HepG2 (cell line): ENCODE results near the gene CNBD2. TPM values are rescaled to one million over a fixed set of nuclear protein-coding genes. Genes with fewer than 3 reads are reported as not detected.

ENCODE experiments used
- ATAC-seq: fragments of 200-7000 bp; cut with Tn5 transposase; 3 replicates; pipeline ENCODE4 v1.9.1; 2020; ENCODE audit warnings: mild to moderate bottlenecking, moderate library complexity
- BruUV-seq: library from RNA; stranded (reverse); fragments of 400-500 nt; replicated peaks from 2 replicates; lab custom pipeline; 2021; lab: Mats Ljungman, UMichigan
- CTCF ChIA-PET: fragments of 300-600 bp; formaldehyde crosslinking; extraction: SDS; loops from one replicate; lab custom pipeline; 2021; ENCODE audit warnings: low total read pairs, inconsistent platforms, low intra/inter-chr PET ratio; lab: Yijun Ruan, JAX
- POLR2A ChIA-PET: fragments of 350-600 bp; sonication (Branson Sonifier 250); formaldehyde crosslinking; loops from one replicate; lab custom pipeline; 2020; ENCODE audit warnings: antibody characterized with exemption, inconsistent platforms; lab: Yijun Ruan, JAX
- DNase-seq: peaks from one replicate; pipeline ENCODE4 v3.0.0-alpha.2; 2015; ENCODE audit warnings: low spot score
- FAIRE-seq: peaks from 3 replicates; lab custom pipeline; 2011; peaks lifted over from hg19 to GRCh38; lab: Jason Lieb, UNC
- H2AFZ ChIP-seq: one replicate; pipeline ENCODE4 v1.6.1; 2011; ENCODE audit warnings: low read length, inconsistent platforms
- H3K27ac ChIP-seq: fragments of 300-600 bp; 3 replicates; pipeline ENCODE4 v1.8.0; 2011; ENCODE audit warnings: mixed run types, mild to moderate bottlenecking, mixed read lengths, low read length, inconsistent platforms; ENCODE audit not compliant: insufficient read depth; ENCODE audit errors: extremely low read length
- H3K27me3 ChIP-seq, 2 experiments: fragments of 200-600 bp in 1 of 2; 2 replicates in 1 of 2; 3 replicates in 1 of 2; pipeline versions ENCODE4 v1.6.0 to v1.8.0; 2011; ENCODE audit warnings: low read length in 2 of 2, mild to moderate bottlenecking in 2 of 2, moderate library complexity in 2 of 2, inconsistent platforms in 1 of 2; ENCODE audit not compliant: insufficient read depth in 2 of 2, control insufficient read depth in 1 of 2
- H3K36me3 ChIP-seq, 2 experiments: fragments of 200-600 bp in 1 of 2; replicated peaks in 1 of 2; 2 replicates in 1 of 2; 3 replicates in 1 of 2; pipeline versions ENCODE4 v1.5.1 to v1.8.0; 2011; ENCODE audit warnings: low read length in 2 of 2, inconsistent platforms in 1 of 2; ENCODE audit not compliant: insufficient read depth in 2 of 2, control insufficient read depth in 1 of 2
- H3K4me1 ChIP-seq: 2 replicates; pipeline ENCODE4 v1.5.1; 2012; ENCODE audit warnings: low read length, inconsistent platforms; ENCODE audit not compliant: insufficient read depth
- H3K4me2 ChIP-seq: 2 replicates; pipeline ENCODE4 v1.6.0; 2011; ENCODE audit warnings: low read depth, low read length, inconsistent platforms
- H3K4me3 ChIP-seq, 3 experiments: fragments of 200-600 bp in 1 of 3; sonication (generic), shearing (Covaris generic) in 1 of 3; replicated peaks in 1 of 3; 2 replicates each; pipeline ENCODE4 v1.5.1; 2011 to 2016; ENCODE audit warnings: low read length in 3 of 3, inconsistent platforms in 2 of 3, low read depth in 2 of 3, mild to moderate bottlenecking in 2 of 3, control low read depth in 1 of 3, mixed read lengths in 1 of 3; ENCODE audit not compliant: insufficient read depth in 1 of 3
- H3K79me2 ChIP-seq: one replicate; pipeline ENCODE4 v1.6.1; 2011; ENCODE audit warnings: low read length, inconsistent platforms; ENCODE audit not compliant: insufficient read depth
- H3K9ac ChIP-seq: 2 replicates; pipeline ENCODE4 v1.6.0; 2011; ENCODE audit warnings: mild to moderate bottlenecking, low read depth, low read length, inconsistent platforms; ENCODE audit not compliant: insufficient read depth
- H3K9me3 ChIP-seq: 2 replicates; pipeline ENCODE4 v1.5.1; 2012; ENCODE audit warnings: mild to moderate bottlenecking, low read length
- H4K20me1 ChIP-seq: 2 replicates; pipeline ENCODE4 v1.6.0; 2011; ENCODE audit warnings: inconsistent platforms, mild to moderate bottlenecking, low read length, moderate library complexity; ENCODE audit not compliant: insufficient read depth
- BATF2 ChIP-seq: sonication (generic); formaldehyde crosslinking; IDR thresholded peaks from 2 replicates; pipeline ENCODE4 v1.8.0; 2022; ENCODE audit warnings: mild to moderate bottlenecking, missing genetic modification reagents, moderate library complexity
- FOXO1 ChIP-seq: sonication (generic); formaldehyde crosslinking; IDR thresholded peaks from 2 replicates; pipeline ENCODE4 v1.4.0; 2020; ENCODE audit warnings: missing genetic modification reagents
- HBP1 ChIP-seq: IDR thresholded peaks from 2 replicates; pipeline ENCODE4 v1.6.1; 2016; ENCODE audit warnings: low read depth, control low read depth
- JARID2 ChIP-seq: sonication (generic); formaldehyde crosslinking; IDR thresholded peaks from 2 replicates; pipeline ENCODE4 v1.8.1; 2023; ENCODE audit warnings: missing genetic modification reagents, inconsistent platforms; ENCODE audit not compliant: insufficient replicate concordance
- KLF16 ChIP-seq, 2 experiments: sonication (generic) in 1 of 2; formaldehyde crosslinking in 1 of 2; IDR thresholded peaks; 2 replicates each; pipeline versions ENCODE4 v1.6.1 to v1.8.0; 2016 to 2023; ENCODE audit warnings: missing genetic modification reagents in 2 of 2, missing compliant biosample characterization in 1 of 2
- LCORL ChIP-seq, 2 experiments: fragments of 450-650 bp in 1 of 2; sonication (generic) in 1 of 2; formaldehyde crosslinking in 1 of 2; IDR thresholded peaks; 2 replicates each; pipeline versions ENCODE4 v1.5.0 to v1.6.1; 2017 to 2020; ENCODE audit warnings: antibody characterized with exemption in 1 of 2, missing genetic modification reagents in 1 of 2
- SNAPC2 ChIP-seq: sonication (generic); formaldehyde crosslinking; IDR thresholded peaks from 2 replicates; pipeline ENCODE4 v1.8.1; 2022; ENCODE audit warnings: mild to moderate bottlenecking, missing genetic modification reagents
- THAP9 ChIP-seq: sonication (generic); formaldehyde crosslinking; IDR thresholded peaks from 2 replicates; pipeline ENCODE4; 2020; ENCODE audit warnings: missing genetic modification reagents, mild to moderate bottlenecking, borderline replicate concordance
- TMF1 ChIP-seq: sonication (generic); formaldehyde crosslinking; IDR thresholded peaks from 2 replicates; pipeline ENCODE4 v1.8.1; 2022; ENCODE audit warnings: low read depth, missing genetic modification reagents
- ZBTB39 ChIP-seq: sonication (generic); formaldehyde crosslinking; IDR thresholded peaks from 2 replicates; pipeline ENCODE4 v1.5.0; 2020; ENCODE audit warnings: missing genetic modification reagents
- ZFP90 ChIP-seq: sonication (generic); formaldehyde crosslinking; IDR thresholded peaks from 2 replicates; pipeline ENCODE4 v1.8.0; 2022; ENCODE audit warnings: missing genetic modification reagents, mild to moderate bottlenecking, inconsistent platforms, borderline replicate concordance
- ZMYM2 ChIP-seq: sonication (generic); formaldehyde crosslinking; IDR thresholded peaks from 2 replicates; pipeline ENCODE4 v1.8.0; 2022; ENCODE audit warnings: mild to moderate bottlenecking, missing genetic modification reagents
- ZNF138 ChIP-seq: sonication (generic); formaldehyde crosslinking; IDR thresholded peaks from 2 replicates; pipeline ENCODE4 v1.5.0; 2020; ENCODE audit warnings: mild to moderate bottlenecking, low read depth, missing genetic modification reagents
- ZNF256 ChIP-seq: sonication (generic); formaldehyde crosslinking; conservative IDR thresholded peaks from 2 replicates; pipeline ENCODE4 v1.4.0; 2020; ENCODE audit warnings: missing genetic modification reagents
- WGBS: methylation state at CpG from one replicate; pipeline ENCODE4 v1.1.6; 2017; ENCODE audit warnings: low lambda C conversion rate; 5-methylcytosine and 5-hydroxymethylcytosine counted together
- in situ Hi-C: cut with HindIII; loops from 2 replicates; pipeline ENCODE4 v1.10.0; 2017; ENCODE audit warnings: low pct_unique_long_range_greater_than_20kb; ENCODE audit not compliant: extremely low pct_ligation_motif_present
- intact Hi-C: fragments of 100-400 bp; cut with micrococcal nuclease; formaldehyde crosslinking; loops from one replicate; pipeline ENCODE4 v1.10.0; 2022; ENCODE audit not compliant: unreplicated experiment
- polyA plus RNA-seq, 8 experiments: library from polyadenylated mRNA; depleted of rRNA in 3 of 8; stranded (reverse) in 7 of 8; unstranded in 1 of 8; fragments of >200 nt; fragmentation: Illumina TruSeq in 4 of 8; extraction: Trizol in 4 of 8; gene quantifications; 2 replicates each; pipeline versions ENCODE4 v1.2.1 to v1.2.3, GENCODE V29; 2011 to 2016; ENCODE audit warnings: low read depth in 4 of 8, missing spikeins in 1 of 8, mixed read lengths in 1 of 8; ENCODE audit not compliant: insufficient read depth in 1 of 8
- total RNA-seq, 5 experiments: library from RNA; depleted of rRNA; stranded (reverse); fragments of >200 nt; fragmentation: Illumina TruSeq; extraction: Trizol; gene quantifications; 2 replicates each; pipeline ENCODE4 v1.2.3, GENCODE V29; 2016; ENCODE audit warnings: low read depth in 1 of 5

Gene CNBD2
- total and polyA plus RNA-seq, 2 of the 13 experiments (the other 11 are each of a cell fraction or from before 2014, with no cell fraction given), result 12.4 to 22.8 TPM

GRCh38 chr20:35953387-35954199 is 14.8 kb upstream of the CNBD2 start:
- no peak for DNase-seq
- CTCF ChIA-PET, result interaction anchor here (1.0 to 1.5 kb wide), 3 partner anchors 21 to 185 kb away, joined by 5 to 7 read pairs (median 6); no protein-coding TSS in a partner anchor
- no peak overlapping the region for H2AFZ ChIP-seq
- peaks cover 0 to 1% of the 10 kb centered on the region in 2 experiments; a peak in 1 of 5 replicates for H3K36me3 ChIP-seq
- peak overlapping the region; percentile 86 to 99 (median 97) for H3K4me3 ChIP-seq
- peak; percentile 50 for ATAC-seq
- FAIRE-seq, result no peak
- peaks cover 5% of the 10 kb centered on the region; the same call in 1 of the 2 replicates for H4K20me1 ChIP-seq
- peak overlapping the region; percentile 97 for H3K27ac ChIP-seq
- peak overlapping the region; percentile 87 for H3K4me2 ChIP-seq
- WGBS, result 1% methylated on average over 55 of the region's 65 CpGs
- BruUV-seq, result TSS peak; percentile 71
- peaks cover 18% of the 10 kb centered on the region for H3K79me2 ChIP-seq
- POLR2A ChIA-PET, result interaction anchor here (0.7 to 4.3 kb wide), 59 partner anchors 8 to 1960 kb away, joined by 3 to 72 read pairs (median 5); partner anchors contain the start of genes AAR2, CEP250, EIF6 and ERGIC3
- H3K9me3 ChIP-seq, result no peaks in the 10 kb centered on the region
- peaks cover 28% of the 10 kb centered on the region for H3K4me1 ChIP-seq
- H3K27me3 ChIP-seq, result no peaks in the 10 kb centered on the region; a peak in 1 of 5 replicates
- in situ Hi-C loops, result no loop called here
- peak overlapping the region; percentile 99 for H3K9ac ChIP-seq
- intact Hi-C loops, result no loop called here
- TF ChIP-seq JARID2 (CRISPR knock-in tag), result peak; percentile 74
- 0 out of 2 replicates have a peak, but pooled peaks have one; percentile 18 for TF ChIP-seq SNAPC2 (CRISPR knock-in tag)
- peak; percentile 65; the same call in 1 of the 2 replicates for TF ChIP-seq ZNF256 (CRISPR knock-in tag)
- TF ChIP-seq HBP1 (CRISPR knock-in tag), result peak; percentile 2
- 0 out of 2 replicates have a peak, but pooled peaks have one; percentile 30 for TF ChIP-seq ZNF138 (CRISPR knock-in tag)
- TF ChIP-seq ZBTB39 (CRISPR knock-in tag), result peak; percentile 94; the same call in 1 of the 2 replicates
- TF ChIP-seq FOXO1, result peak; percentile 9; the same call in 1 of the 2 replicates
- peak; percentile 21; the same call in 1 of the 2 replicates for TF ChIP-seq LCORL (IDR thresholded peaks at IDR 0.05)
- no peak for TF ChIP-seq LCORL (CRISPR knock-in tag; IDR thresholded peaks at IDR 0.05)
- no peak for TF ChIP-seq THAP9 (CRISPR knock-in tag)
- no peak for TF ChIP-seq KLF16 (CRISPR knock-in tag; IDR thresholded peaks at IDR 0.05)
- peak; percentile 6; the same call in 1 of the 2 replicates for TF ChIP-seq BATF2 (CRISPR knock-in tag)
- 0 out of 2 replicates have a peak, but pooled peaks have one; percentile 11 for TF ChIP-seq ZMYM2 (CRISPR knock-in tag)
- TF ChIP-seq TMF1 (CRISPR knock-in tag), result peak; percentile 70
- TF ChIP-seq ZFP90 (CRISPR knock-in tag), result peak; percentile 45
